Astrocyte of the spinal cord (primary cell): ENCODE results near the gene FRMD4A.
A peak's percentile ranks its signal among the peaks of the same experiment; 100 is the strongest.

Experiments
- DNase-seq: peaks from one replicate; pipeline ENCODE4 v3.0.0; 2011; ENCODE audit warnings: low read depth, low spot score
- H3K4me3 ChIP-seq: 2 replicates; pipeline ENCODE4 v1.5.1; 2011; ENCODE audit warnings: low read depth, mild to moderate bottlenecking, low read length, moderate library complexity
- CTCF ChIP-seq: IDR thresholded peaks from 2 replicates; pipeline ENCODE4 v1.5.1; 2012; ENCODE audit warnings: low read depth, mild to moderate bottlenecking, low read length, inconsistent platforms
- in situ Hi-C: cut with HindIII; loops from 2 replicates; pipeline ENCODE4 v1.10.0; 2017; ENCODE audit warnings: low sequenced_read_pairs

FRMD4A gene

GRCh38 chr10:13743101-13743693 is 587.5 kb downstream of the FRMD4A start:
- DNase-seq, result peak; percentile 39
- H3K4me3 ChIP-seq, result no peak overlapping the region
- in situ Hi-C loops, result no loop called here
- TF ChIP-seq CTCF, result no peak

DNA sequence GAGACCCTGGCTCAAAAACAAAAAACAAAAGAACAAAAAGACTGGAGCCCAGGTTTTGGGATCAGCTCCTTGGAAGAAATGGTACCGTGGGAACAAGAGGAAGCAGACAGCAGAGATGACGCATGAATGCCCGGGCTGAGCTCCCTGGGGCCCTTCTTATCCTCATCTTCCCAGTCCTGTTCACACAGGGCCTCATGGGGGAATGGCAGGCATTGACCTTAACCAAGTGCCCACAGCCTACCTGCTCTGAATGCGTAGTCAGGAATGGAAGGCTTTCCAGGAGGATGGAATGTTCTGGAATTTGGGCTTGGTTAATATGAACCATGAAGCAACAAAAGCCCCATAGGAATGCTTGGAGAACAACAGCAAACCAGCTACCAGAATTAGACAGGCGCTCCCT is 589.3 kb downstream of the FRMD4A start:
- in situ Hi-C loops, result no loop called here
- H3K4me3 ChIP-seq, result no peak overlapping the region
- DNase-seq, result no peak
- no peak for TF ChIP-seq CTCF

DNA sequence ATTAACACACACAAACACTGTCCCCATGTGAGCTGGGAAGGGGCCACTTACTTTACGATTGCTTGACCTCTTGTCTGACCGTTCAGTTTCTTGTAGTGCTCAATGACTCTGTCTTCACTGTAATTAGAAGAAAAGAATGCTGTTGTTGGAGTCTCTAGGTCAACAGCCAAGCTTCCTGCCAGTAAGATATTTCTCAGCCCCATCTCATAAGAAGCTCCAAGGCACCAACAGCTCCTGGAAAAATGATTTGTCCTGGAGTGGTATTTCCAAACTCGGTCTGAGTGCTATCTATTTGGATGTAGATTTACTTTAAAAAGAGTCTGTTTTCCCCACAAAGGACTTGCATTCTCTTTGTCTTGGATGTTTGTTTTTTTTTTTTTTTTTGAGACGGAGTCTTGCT is 590.3 kb downstream of the FRMD4A start:
- TF ChIP-seq CTCF, result no peak
- no peak for DNase-seq
- H3K4me3 ChIP-seq, result no peak overlapping the region
- in situ Hi-C loops, result no loop called here

DNA sequence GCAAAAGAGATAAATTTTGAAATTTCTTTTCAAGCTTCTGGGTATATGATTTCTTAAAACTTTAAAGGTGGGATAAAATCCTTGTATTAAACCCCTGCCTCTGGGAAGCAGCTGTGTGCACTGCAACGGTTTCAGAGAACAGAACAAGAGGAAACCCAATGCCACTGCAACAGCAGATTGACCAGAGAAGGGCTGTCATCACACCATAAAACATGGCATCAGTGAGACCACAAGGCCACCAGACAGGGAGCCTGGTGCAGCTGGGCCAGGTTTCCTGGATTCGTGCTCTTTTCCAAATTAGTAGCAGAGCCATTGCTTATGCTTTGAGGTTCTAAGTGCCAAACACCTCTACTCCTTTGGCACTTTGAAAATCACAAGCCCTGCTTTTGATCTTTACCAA is 591.5 kb downstream of the FRMD4A start:
- TF ChIP-seq CTCF, result no peak
- H3K4me3 ChIP-seq, result no peak overlapping the region
- DNase-seq, result no peak
- in situ Hi-C loops, result no loop called here

DNA sequence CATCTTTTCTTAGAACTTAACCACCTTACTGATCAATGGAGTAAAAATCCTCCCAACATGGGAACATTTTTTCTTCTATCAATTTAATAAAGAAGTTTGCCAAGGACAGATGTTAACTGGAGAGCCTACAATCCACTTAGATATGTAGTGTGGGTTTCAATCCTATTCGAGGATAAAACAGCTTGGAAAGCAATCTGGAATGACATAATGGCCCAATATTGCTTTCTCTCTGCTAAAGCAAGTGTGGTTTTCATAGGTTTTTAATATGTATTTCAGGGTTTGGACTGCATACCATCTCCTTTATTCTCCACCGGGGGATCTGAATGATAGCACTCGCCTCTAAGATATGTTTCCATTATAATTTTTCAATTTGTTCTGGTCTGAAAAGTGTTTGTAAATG is 594.2 kb downstream of the FRMD4A start:
- DNase-seq, result no peak
- no peak for TF ChIP-seq CTCF
- in situ Hi-C loops, result no loop called here
- H3K4me3 ChIP-seq, result no peak overlapping the region

DNA sequence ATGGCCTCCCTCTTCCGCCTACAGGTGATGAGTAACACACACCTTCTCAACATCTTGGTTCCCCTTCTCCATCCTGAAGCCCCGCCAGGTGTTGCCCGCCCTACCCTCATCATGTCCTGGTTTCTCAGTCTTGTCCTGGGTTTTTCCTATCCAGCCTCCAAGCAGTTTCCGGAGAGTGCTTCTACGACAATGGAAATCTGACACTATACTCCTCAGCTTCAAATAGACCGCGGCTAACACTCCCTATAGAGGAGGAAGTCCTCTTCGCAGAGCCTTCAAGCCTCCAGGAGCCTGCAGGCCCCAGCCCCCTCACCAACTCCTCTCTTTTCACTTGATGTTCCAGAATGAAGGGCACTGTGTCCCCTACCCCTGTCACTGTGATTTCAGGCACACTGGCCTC is 596.6 kb downstream of the FRMD4A start:
- H3K4me3 ChIP-seq, result no peak overlapping the region
- DNase-seq, result no peak
- in situ Hi-C loops, result no loop called here
- TF ChIP-seq CTCF, result no peak

- in situ Hi-C loops, result no loop called here
- DNase-seq, result no peak
- no peak overlapping the region for H3K4me3 ChIP-seq
- TF ChIP-seq CTCF, result no peak
These were observed 597.7 kb downstream of the FRMD4A start for GRCh38 chr10:13733071-13733470.
